GM19043 (cell line): Measurements from ENCODE around the gene OBI1.

Experiments
- ATAC-seq: cut with Tn5 transposase; IDR thresholded peaks from one replicate; pipeline ENCODE4 v1.9.1; 2021; ENCODE audit warnings: low read depth; ENCODE audit not compliant: unreplicated experiment

Gene OBI1

DNA sequence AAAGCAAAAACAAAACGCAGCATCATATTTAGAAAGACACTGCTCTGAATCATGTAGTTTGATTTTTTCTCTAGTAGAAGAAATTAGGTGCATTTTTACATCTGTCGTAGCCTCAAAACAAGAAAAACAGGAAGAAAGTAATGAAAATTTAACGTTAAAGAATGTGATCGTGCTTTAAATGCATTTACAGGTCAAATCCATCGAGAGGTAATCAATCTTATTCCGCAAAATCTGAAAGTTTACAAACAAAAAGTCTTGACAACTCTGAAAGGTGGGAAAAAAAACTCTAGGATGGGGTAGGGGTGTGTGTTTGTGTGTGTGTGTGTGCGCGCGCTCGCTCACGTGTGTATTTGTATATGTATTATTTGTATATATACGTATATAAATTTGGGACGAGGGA lies 65.8 kb downstream of the OBI1 start:
- no peak for ATAC-seq

DNA sequence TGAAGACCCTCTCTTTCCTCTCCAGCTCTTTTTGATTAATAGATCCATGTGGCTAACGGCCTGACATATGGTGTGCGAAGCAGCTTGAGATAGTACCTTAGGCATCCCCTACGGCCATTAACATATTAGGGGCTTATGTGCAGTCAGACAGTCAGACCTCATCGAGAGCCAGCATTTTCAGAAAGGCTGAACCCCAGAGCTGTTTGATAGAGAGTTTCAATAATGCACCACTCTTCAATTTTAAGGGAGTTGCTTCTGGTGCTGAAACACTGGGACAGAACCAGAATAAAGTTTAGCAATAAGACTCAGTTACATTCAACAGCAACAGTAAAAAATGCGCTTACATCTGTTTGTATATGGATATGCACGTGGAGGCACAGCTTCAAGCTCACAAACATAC lies 66.4 kb downstream of the OBI1 start:
- no peak for ATAC-seq

DNA sequence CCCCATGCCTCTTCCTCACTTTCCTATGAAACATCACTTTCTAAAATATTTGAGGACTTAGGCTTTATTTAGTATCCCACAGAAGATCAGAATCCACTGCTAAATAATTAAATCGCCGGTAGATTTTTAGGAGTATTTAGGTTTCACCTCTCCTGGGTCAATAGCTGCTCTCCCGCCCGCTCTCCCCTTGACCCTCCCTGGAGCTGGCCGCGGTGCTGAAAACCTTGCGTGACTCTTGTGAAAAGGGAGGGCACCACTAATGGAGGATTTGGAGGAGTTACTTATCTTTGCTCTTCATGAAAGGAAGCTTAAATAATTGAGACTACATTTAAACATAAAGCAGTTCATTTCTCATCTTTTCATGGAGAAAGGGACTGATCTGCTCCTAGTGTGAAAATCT lies 69.7 kb downstream of the OBI1 start:
- ATAC-seq = no peak

DNA sequence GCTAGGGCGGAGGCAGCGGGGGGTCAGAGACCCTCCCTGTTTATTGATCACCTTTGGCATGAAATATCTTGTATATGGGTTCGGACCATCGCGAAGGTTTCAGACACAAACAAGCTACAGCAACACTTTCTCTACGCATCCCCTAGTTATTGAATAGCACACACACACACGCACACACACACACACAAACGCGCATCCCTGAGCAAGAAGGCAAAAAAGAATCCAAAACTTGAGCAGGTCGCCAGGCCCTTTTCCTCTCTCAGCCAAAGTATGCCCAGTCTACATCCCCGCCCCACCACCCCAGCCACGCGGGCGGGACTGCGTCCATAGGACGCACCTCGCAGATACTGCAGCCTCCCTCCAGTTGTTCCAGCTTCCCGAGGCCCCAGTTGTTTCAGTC lies 71.6 kb downstream of the OBI1 start:
- ATAC-seq = no peak

DNA sequence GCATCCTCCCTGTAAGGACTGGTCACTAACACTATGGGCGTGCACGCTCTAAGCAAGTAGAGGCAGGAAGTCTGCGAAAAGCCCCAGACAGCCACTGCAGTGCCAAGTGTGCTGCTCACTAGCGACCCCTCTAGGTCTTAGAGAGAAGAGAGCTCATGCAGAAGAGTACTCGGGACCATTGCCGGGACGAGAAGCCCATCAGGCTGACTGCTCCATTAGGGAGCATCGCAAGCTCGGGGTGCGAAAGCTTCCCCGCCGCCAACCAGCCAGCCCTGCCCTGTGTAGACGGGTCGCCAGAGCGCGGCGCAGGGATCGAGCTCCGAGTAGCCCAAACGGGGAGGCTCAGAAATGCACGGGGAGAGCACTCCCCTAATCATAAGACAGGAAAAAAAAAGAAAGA lies 72.2 kb downstream of the OBI1 start:
- ATAC-seq = no peak

DNA sequence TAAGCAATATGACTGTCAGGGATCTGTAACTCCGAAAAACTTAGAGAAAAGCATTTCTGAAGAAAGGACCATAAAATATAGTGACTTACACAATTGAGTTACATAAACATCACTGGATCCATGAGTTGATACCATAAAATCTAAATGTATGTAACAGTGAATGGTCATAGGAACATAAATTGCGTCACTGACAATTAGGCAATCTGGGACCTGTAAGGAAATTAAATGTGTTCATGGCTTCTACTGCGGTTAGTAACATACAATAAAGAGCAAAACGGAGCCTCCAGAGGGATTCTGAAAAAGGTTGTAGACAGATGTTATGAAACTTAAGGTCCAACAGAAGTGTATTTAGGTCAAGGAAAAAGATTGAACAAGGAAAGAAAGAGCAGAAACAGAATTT lies 82.7 kb downstream of the OBI1 start:
- no peak for ATAC-seq

DNA sequence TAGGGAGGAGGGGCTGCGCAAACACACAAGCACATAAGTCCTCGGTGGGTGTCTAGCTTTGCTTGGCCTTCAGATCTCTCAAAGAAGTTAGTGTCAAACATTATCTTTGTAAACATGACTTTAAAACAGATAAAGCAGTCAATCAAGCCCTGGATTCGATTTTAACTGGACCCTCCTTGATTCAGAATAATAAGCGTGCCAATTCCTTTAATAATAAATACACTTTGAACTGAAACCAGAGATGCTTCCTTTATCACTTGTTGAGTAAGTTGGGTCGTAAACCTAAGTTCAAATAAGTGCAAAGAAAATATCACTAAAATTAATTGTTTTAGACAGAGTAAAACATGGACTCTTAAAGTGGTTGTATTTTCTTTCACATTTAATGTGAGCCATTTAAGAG lies 86.5 kb downstream of the OBI1 start:
- no peak for ATAC-seq

DNA sequence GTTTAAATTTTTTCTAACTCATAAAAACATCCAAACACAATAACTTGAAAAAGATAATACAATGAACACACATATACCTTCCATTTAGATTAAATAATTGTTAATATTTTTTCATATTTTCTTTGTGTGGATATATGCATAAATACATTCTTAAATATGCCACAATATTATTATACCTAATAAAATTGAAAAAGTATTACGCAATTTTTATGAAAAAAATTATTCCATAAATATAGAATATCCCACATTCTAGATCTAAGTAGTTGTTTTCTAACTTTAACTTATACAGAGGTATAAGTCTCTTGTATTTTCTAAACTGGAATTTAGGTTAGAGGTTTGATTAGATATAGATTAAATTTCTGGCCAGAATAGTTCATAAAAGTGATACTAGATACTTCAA lies 89.9 kb downstream of the OBI1 start:
- no peak for ATAC-seq

DNA sequence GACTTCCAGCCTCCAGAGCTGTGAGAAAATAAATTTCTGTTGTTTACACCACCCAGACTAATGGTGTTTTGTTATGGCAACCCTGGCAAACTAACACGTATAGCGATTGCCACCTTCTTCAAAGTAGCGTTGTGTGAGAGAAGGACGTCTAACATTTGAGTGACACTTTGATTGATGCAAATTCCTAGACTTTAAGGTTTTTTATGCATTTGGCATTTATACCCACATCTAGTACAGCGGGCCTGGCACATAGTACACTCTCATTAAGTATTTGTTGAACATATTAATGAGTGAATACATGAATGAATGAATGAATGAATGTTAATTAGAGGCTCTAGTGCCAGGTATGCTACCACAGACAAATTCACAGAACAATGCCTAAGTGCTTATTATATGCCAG lies 92.3 kb downstream of the OBI1 start:
- no peak for ATAC-seq
